Testis (tissue), 3 donors: ENCODE results near the gene NRXN3. TPM values are rescaled to one million over a fixed set of nuclear protein-coding genes. Genes with fewer than 3 reads are reported as not detected.

Source experiments
- DNase-seq: peaks from one replicate; pipeline ENCODE4 v3.0.0-alpha.2; 2019
- H3K27ac ChIP-seq, 2 donors: fragments of 200-600 bp; sonication (generic); one replicate each; pipeline ENCODE4 v1.5.1; 2019
- H3K27me3 ChIP-seq: fragments of 200-600 bp; sonication (generic); one replicate; pipeline ENCODE4 v1.5.1; 2019
- H3K36me3 ChIP-seq: fragments of 200-600 bp; sonication (generic); one replicate; pipeline ENCODE4 v1.5.1; 2017; ENCODE audit warnings: low read depth; ENCODE audit errors: missing control alignments
- H3K4me1 ChIP-seq: fragments of 200-600 bp; sonication (generic); one replicate; pipeline ENCODE4 v1.5.1; 2019
- H3K4me3 ChIP-seq, 2 donors: fragments of 200-600 bp; sonication (generic); one replicate each; pipeline ENCODE4 v1.5.1; 2017 to 2019
- H3K9me3 ChIP-seq: fragments of 200-600 bp; sonication (generic); one replicate; pipeline ENCODE4 v1.5.1; 2017
- POLR2A ChIP-seq: fragments of 450-650 bp; IDR thresholded peaks from one replicate; pipeline ENCODE4 v1.6.1; 2017; ENCODE audit warnings: antibody characterized with exemption, mild to moderate bottlenecking, moderate library complexity
- WGBS, 2 donors: methylation state at CpG; one replicate each; pipeline ENCODE4 v1.1.5; 2018; 5-methylcytosine and 5-hydroxymethylcytosine counted together
- intact Hi-C: fragments of 100-400 bp; cut with DNase I; formaldehyde crosslinking; loops from one replicate; pipeline ENCODE4 v1.15.1; 2023; ENCODE audit warnings: low total_unique reads
- polyA plus RNA-seq: library from polyadenylated mRNA; stranded (reverse); fragments of 350-450 nt; fragmentation: Illumina TruSeq; extraction: RNeasy Lipid Tissue Mini Kit (QIAGEN cat#74804); gene quantifications from one replicate; pipeline ENCODE4 v1.2.3, GENCODE V29; 2014; ENCODE audit warnings: low read depth, low replicate concordance; ENCODE audit not compliant: insufficient read depth
- total RNA-seq, 2 donors: library from RNA; depleted of rRNA; stranded (reverse); fragments of >200 nt; gene quantifications; one replicate each; pipeline ENCODE4 v1.2.3, GENCODE V29; 2016
- TF ChIP-seq, protein P1 (sequence below), 3 experiments: fragments of 450-650 bp in 2 of 3; fragments of 200-600 bp in 1 of 3; sonication (generic) in 1 of 3; IDR thresholded peaks; one replicate each; pipeline ENCODE4 v1.5.1; 2016 to 2019; ENCODE audit warnings: antibody characterized with exemption in 3 of 3, mild to moderate bottlenecking in 2 of 3, moderate library complexity in 1 of 3

The NRXN3 gene
- total and polyA plus RNA-seq, 3 donors from 2014 or later, result 3.5 to 8.0 (median 3.9) TPM

DNA sequence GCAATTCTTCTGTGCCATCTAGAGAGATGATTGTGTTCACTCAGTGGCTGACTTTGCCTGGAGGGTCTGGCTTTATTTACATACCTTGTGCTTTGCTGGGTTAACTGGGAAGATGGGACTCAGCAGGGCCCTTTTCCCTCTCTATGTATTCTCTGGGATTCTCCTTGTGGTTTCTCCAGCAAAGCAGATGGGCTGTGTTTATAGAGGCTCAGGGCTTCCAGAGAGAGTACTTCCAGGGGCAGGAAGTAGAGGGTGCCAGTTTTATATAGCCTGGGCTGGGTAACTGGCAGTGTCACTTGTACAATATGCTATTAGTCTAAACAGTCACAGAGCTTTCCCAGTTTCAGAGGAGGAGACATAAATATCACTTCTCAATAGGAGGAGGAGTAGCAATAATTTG is 1531.2 kb downstream of the NRXN3 start:
- no peaks in the 10 kb centered on the region for H3K27me3 ChIP-seq
- no peak overlapping the region for H3K27ac ChIP-seq
- no peak for DNase-seq
- intact Hi-C loops, result no loop called here
- TF ChIP-seq, protein P1, sequence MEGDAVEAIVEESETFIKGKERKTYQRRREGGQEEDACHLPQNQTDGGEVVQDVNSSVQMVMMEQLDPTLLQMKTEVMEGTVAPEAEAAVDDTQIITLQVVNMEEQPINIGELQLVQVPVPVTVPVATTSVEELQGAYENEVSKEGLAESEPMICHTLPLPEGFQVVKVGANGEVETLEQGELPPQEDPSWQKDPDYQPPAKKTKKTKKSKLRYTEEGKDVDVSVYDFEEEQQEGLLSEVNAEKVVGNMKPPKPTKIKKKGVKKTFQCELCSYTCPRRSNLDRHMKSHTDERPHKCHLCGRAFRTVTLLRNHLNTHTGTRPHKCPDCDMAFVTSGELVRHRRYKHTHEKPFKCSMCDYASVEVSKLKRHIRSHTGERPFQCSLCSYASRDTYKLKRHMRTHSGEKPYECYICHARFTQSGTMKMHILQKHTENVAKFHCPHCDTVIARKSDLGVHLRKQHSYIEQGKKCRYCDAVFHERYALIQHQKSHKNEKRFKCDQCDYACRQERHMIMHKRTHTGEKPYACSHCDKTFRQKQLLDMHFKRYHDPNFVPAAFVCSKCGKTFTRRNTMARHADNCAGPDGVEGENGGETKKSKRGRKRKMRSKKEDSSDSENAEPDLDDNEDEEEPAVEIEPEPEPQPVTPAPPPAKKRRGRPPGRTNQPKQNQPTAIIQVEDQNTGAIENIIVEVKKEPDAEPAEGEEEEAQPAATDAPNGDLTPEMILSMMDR (IDR thresholded peaks at IDR 0.05), result no peak
- no peak for TF ChIP-seq POLR2A
- H3K36me3 ChIP-seq, result no peaks in the 10 kb centered on the region
- H3K4me1 ChIP-seq, result no peaks in the 10 kb centered on the region
- no peak overlapping the region for H3K4me3 ChIP-seq
- H3K9me3 ChIP-seq, result no peaks in the 10 kb centered on the region

DNA sequence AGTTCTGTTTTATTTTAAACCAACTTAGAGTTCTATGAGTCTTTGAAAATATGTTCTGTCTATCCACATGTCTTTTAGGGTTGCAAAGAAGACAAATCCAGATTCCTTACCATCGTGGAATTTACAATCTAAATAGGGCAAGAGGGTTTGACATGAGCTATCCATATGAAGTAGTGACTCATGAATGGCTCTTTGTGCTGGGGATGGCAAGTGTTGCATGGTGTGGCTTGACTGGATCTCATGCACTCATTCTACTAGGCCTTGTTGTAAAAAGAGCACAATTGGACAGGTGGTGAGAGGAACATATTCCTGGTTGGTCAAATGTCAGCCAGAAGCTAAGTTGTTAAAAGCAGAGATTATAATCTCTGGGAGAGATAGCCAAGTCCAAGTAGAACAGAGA is 1532.0 kb downstream of the NRXN3 start:
- H3K4me1 ChIP-seq, result peaks cover 2% of the 10 kb centered on the region
- H3K9me3 ChIP-seq, result no peaks in the 10 kb centered on the region
- TF ChIP-seq, protein P1 (IDR thresholded peaks at IDR 0.05), result no peak
- TF ChIP-seq POLR2A, result no peak

DNA sequence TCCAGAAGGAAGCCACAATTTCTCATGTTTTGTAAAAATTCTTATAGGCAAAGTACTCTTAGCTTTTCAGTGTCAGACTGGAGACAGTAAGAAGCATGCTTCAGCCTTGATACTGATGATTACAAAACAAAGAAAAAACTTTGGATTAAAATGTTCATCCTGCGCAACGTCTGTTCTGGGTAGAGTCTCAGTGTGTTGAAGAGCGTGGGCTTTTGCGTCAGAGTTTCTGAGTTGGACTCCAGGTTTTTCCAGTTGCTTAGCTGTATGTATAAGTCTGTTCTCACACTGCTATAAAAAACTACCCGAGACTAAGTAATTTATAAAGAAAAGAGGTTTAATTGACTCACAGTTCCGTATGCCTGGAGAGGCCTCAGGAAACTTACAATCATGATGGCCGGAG is 1533.0 kb downstream of the NRXN3 start:
- intact Hi-C loops, result no loop called here
- Histone ChIP-seq H3K4me3 (no peak overlapping the region), H3K36me3 (no peaks in the 10 kb centered on the region), H3K4me1 (peaks cover 2% of the 10 kb centered on the region), H3K9me3 (no peaks in the 10 kb centered on the region), H3K27ac (no peak overlapping the region), H3K27me3 (no peaks in the 10 kb centered on the region)
- no peak for TF ChIP-seq POLR2A
- TF ChIP-seq, protein P1 (IDR thresholded peaks at IDR 0.05), result no peak
- no peak for DNase-seq
- 93 to 94% methylated on average over 7 of the region's 7 CpGs for WGBS, 2 donors

More for the DNA sequence above, 1532.0 kb downstream of the NRXN3 start:
- Histone ChIP-seq H3K4me3 (no peak overlapping the region), H3K36me3 (no peaks in the 10 kb centered on the region), H3K27ac (no peak overlapping the region), H3K27me3 (no peaks in the 10 kb centered on the region)
- intact Hi-C loops, result no loop called here
- WGBS, 2 donors, result 93 to 95% methylated on average over 1 of the region's 1 CpG
- DNase-seq, result no peak

DNA sequence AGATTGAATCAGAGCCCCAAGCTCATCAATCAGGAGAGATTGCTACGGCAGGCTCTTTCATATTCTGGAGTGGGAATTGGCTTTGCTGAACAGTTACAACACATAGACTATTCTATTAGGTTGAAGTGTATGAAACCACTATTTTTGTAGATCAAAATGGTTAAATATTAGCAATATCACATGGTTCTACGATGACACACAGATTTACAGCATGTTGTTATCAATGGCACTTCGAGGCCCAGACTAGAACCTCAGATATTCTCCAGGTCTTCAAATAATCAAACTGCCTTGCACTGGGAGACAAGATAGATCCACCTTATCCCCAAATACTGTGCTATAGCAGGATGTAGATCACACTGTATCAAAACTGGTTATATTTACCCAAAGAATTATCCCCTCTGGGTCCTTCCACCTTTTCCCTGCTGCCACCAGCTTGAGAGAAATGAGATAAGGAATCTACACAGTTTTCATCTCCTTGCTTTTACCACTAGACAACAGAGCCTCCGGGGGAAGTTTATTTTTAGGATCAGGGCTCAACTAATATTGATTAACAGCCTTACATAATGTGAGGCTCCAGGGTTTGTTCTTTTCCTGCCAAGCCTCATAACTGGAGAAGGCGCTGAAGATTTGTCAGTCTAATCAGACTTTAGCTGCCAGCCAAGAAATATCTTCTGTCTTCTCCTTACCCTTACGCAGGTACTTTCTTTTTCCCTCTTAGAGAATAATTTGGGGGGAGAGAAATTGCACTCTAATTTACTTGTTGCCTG is 1534.1 kb downstream of the NRXN3 start:
- Histone ChIP-seq H3K4me3 (no peak overlapping the region), H3K27me3 (no peaks in the 10 kb centered on the region), H3K36me3 (no peaks in the 10 kb centered on the region), H3K27ac (no peak overlapping the region), H3K9me3 (no peaks in the 10 kb centered on the region), H3K4me1 (peaks cover 2% of the 10 kb centered on the region)
- no peak for TF ChIP-seq POLR2A
- TF ChIP-seq, protein P1 (IDR thresholded peaks at IDR 0.05), result no peak
- no peak for DNase-seq
- WGBS, 2 donors, result 68 to 72% methylated on average over 6 of the region's 6 CpGs
- intact Hi-C loops, result no loop called here
